GM18868 (cell line): Measurements from ENCODE around the gene RGR.
"Not testable (repeated sequence)": the region's sequence is repeated elsewhere in the genome, so short reads cannot be mapped to it uniquely, and the experiment has no call there.

Source experiments
- ATAC-seq: cut with Tn5 transposase; IDR thresholded peaks from one replicate; pipeline ENCODE4 v1.9.1; 2021; ENCODE audit warnings: mild to moderate bottlenecking, moderate library complexity; ENCODE audit not compliant: unreplicated experiment

RGR gene

DNA sequence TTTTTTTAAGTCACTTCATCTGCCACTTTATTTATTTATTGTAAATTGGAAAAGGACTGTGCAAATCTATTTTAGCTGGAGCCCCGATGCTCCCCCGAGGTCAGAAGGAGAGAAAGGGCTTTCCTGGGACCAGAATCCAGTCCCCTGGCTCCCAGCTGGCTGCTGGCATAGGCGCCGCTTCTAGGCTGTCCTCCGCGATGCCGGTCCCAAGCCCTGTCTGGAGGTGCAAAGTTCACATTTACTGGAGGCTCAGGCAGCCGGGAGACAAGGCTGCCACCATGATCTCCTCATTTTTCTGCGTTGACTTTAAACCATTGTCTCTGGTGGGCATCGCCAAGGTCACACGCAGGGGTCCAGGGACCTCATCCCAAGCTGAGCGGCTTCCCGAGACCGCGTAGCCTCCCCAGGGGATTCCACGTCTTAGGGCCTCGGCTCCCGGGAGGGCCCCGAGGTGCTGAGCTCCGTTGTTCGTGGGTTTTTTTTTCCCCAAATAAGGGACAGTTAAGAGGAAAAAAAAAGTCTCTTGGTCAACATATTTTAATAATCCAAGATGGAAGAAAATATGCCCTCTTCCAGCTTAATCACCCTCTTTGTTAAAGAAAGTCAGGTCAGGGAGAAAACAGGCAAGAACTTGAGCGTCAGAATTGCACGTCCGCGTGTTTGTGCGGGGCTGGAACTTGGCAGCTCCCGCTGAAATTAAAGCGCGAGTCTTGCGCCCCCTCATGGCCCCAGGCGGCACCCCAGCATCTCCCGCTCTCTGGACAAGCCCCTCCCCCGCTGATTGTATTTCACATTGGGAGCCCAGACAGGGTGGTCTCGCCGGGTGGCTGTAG, 11.9 kb downstream of the RGR start:
- ATAC-seq = peak; percentile 79

- ATAC-seq = no peak
Observed at GRCh38 chr10:84257343-84258020, 12.6 kb downstream of the RGR start.

DNA sequence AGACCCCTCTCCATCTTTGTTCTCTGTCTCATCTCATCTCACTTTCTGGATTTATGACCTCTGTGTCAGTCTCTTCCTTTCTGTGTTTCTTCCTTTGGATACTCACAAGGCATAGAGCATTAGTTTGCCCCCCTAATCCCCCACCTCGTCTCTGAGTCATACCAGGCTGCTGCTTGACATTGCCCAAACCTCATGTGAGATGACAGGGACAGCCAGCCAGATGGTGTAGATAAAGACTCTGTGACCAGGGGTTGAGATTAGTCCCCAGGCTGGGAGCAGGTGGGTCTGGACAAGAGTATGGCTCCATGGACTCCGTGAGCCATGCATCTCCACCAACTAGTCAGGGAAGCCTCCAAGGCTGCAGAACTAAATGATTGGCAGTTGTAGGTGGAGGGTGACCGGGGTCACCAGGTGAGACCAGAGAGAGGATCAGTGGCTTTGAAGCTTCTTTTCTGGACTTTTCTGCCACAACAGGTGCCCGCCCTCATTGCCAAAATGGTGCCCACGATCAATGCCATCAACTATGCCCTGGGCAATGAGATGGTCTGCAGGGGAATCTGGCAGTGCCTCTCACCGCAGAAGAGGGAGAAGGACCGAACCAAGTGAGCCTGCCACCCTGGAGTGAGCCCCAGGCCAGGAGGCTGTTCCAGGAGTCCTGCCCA, 13.3 kb downstream of the RGR start:
- ATAC-seq = no peak

- ATAC-seq = no peak
Observed at GRCh38 chr10:84261236-84261915, 16.5 kb downstream of the RGR start.

- no peak for ATAC-seq
Observed at GRCh38 chr10:84262190-84262956, 17.5 kb downstream of the RGR start.

GRCh38 chr10:84263716-84264115, 18.9 kb downstream of the RGR start:
- no peak for ATAC-seq

GRCh38 chr10:84264611-84265141, 19.8 kb downstream of the RGR start:
- peak; percentile 91 for ATAC-seq

GRCh38 chr10:84265418-84265817, 20.6 kb downstream of the RGR start:
- no peak for ATAC-seq

- peak; percentile 64 for ATAC-seq
Observed at GRCh38 chr10:84267503-84268126, 22.8 kb downstream of the RGR start.

GRCh38 chr10:84269162-84269561, 24.3 kb downstream of the RGR start:
- ATAC-seq = no peak

DNA sequence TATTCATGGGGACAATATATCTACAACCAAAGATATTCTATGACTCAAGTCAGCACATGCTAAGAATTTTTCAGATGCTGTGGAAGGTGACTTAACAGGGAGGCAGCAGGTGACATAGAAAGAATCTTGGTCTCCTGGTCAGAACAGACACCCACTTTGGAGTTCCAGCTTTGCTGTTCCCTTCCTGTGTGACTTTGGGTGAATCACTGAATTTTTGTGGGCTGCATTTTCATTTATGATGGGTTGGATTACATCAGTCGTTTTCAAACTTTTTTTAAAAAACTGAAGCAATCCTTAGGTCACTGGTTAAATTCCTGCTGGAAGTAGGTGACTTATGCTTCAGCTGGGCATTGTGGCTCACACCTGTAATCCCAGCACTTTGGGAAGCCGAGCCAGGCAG, 24.9 kb downstream of the RGR start:
- no peak for ATAC-seq

DNA sequence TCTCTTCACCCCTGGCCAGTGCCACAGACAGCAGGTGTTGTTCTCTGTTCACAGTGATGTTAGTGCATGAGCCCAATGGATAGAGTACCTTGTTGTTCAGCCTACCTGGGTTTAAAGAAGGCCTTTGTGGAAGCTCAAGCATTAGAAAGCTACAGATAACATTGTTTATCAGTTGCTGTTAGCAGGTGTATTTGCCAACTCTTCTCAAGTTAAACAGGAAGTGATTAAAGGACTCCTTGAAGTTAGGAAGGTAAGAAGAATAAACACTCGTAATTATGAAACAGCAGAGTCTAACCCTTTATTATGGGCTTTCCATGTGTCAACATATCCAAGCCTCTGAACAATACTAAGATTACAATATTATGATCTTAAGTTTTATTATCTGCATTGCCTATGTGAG, 25.9 kb downstream of the RGR start:
- ATAC-seq = no peak

DNA sequence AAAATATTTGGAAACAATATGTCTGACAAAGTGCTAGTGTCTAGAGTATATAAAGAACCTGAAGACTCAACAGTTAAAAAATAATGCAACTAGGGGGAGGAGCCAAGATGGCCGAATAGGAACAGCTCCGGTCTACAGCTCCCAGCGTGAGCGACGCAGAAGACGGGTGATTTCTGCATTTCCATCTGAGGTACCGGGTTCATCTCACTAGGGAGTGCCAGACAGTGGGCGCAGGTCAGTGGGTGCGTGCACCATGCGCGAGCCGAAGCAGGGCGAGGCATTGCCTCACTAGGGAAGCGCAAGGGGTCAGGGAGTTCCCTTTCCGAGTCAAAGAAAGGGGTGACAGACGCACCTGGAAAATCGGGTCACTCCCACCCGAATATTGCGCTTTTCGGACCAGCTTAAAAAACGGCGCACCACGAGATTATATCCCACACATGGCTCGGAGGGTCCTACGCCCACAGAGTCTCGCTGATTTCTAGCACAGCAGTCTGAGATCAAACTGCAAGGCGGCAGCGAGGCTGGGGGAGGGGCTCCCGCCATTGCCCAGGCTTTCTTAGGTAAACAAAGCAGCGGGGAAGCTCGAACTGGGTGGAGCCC, 35.1 kb downstream of the RGR start:
- ATAC-seq = not testable (repeated sequence)

DNA sequence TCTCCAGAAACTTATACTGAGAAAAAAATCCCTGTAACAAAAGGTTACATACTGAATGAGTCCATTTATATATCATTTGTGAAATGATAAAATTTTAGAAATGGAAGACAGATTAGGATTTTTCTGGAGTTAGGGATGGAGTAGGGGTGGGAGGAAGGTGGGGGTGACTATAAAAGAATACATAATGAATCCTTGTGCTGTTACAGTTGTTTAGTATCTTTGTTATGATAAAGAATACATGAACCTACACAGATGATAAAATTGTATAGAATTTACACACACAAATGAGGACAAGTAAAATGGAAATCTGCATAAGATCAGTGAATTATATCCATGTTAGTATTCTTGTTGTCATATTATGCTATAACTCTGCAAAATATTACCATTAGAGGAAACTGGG, 41.8 kb downstream of the RGR start:
- no peak for ATAC-seq

DNA sequence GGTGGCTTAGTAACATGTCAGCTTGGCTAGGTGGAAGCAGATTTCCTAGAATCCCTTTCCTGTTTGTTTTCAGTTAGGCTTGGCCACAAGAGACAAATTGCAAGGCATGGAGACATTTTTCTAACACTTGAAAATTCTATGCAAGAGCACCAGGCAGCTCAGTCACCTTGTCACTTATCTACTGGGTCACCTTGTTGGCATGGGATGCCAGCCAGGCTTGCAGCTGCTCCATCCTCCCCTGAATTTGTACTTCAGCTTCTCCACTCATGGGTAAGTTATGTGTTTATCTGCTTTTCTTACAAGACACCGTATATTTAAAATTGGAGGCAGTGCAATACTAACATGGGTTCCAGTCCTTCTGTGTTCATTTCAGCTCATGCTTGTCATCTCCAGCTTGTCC, 43.3 kb downstream of the RGR start:
- no peak for ATAC-seq

DNA sequence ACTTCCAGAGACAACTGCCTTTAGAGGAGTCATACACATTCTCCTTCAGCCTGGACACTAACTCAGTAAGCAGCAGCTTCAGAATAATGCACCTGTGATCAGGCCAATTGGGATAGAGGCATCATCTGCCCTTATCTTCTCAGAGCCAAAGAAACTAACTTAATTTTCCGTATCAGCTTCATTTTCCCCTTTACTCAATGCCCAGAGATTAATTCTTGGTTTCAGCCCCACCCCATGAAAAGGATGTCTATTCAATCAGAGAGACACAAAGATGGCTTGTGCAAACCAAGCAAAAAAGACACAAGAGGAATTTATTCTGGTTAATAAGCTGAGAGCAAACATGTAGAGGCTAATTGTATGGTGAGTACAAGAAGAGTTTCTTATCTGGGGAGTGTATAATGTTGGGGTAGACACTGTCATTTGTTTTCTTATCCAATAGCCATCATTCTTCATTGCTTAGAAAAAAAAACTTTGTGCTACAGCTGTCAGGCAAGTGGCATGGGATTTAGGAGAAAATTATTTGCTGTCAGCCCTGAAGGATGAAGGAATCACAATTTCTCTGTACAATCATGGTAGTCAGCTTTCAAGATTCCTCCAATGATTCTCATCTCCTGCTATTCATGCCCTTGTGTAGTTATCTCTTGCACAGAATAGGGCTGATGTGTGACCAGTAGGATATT, 44.8 kb downstream of the RGR start:
- no peak for ATAC-seq

GRCh38 chr10:84290235-84290634, 45.4 kb downstream of the RGR start:
- ATAC-seq = no peak

DNA sequence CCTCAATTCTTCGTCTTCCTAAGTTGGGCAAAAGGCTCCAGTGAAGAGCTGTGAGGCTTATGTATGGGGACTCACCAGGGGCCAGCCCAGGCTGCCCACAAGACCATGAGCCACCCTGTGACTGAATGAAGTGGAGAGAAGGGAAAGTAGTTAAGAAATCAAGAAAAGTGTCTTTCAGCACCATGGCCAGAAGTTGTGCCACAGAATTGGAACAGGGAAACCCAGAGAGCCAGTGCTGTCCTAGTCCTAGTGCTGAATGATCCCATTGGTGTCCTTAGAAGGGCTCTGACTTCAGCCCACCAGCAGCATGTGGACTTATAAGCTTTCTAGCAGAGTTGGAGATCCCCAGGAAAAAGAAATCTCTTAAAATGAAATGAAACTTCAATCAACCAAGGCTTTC, 46.5 kb downstream of the RGR start:
- ATAC-seq = no peak

- ATAC-seq = no peak
Observed at GRCh38 chr10:84292502-84292901, 47.6 kb downstream of the RGR start.
